Kidney glomerular epithelial cell (primary cell): ENCODE results near the gene FGFRL1.
A peak's percentile ranks its signal among the peaks of the same experiment; 100 is the strongest.

Experiments
- DNase-seq: peaks from one replicate; lab custom pipeline; 2025; lab: John Stamatoyannopoulos, UW

The FGFRL1 gene

DNA sequence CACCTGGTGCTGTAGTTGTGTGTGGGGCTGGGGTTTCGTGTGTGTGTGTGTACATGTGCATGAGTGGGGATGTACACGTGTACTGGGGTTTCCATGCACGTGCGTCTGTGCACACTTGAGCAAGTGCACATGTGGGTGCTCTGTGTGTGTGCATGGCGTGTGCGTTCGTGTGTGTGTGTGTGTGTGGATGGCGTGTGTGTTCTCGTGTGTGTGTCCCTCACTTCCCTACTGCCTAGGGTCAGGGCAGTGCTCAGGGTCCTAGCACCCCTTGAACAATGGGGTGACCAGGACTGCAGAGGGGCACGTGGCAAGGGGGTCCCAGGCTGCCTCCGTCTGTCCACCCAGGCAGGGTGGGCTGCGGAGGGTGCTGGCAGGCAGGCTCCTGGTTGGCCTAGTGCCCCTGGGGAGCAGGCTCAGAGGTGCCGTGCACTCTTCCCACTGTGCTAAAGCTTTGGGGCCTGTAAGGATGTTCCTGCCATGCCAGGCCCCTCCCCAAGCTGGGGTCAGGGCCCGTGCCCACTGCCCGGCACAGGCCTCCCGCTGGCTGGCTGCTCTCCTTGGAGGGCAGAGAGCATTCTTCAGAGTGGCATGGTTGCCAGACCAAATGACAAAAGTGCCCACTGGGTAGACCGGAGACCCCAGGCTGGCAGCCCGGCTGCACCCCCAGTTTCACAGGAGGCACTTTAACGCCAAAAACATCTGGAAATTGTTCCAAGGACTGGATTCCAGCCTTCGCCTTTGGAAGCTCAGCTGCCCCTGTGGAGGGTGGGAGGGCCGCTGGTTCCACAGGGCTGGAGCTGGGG is 29.1 kb downstream of the FGFRL1 start:
- no peak for DNase-seq

DNA sequence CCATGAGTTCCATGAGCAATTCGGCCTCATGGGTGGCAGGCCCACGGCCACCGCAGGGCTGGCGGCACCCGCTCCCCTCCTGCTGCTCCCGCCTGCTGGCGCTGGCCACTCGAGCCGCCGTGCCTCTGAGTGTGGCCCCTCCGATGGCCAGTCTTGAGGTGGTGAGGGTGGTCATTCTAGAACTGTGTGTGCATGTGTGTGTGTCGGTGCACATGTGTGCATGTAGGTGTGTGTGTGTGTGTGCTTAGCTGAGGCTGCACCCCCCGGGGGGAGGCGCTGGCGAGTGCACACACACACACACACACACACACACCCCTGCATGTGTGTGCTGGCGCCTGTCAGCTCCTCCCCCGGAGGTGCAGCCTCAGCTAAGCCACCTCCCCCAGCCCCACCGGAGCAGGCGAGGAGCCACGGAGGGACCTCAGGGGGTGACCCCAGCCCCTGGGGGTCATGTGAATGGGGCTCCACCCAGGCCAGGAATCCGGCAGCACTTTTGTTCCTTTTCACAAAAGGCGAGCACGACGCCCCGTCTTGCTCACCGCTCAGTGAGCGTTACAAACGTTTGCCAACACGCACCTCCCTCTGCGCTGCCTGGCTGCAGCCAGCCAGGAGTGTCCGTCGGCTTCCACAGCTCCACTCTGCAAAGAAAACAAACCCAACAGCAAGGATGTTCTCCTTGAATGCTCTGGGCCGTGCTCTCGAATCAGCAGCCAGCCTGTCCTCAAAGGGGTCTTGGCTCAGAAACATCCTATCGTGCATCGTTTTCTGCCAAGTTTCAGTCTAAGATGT is 29.9 kb downstream of the FGFRL1 start:
- DNase-seq: peak; percentile 61

DNA sequence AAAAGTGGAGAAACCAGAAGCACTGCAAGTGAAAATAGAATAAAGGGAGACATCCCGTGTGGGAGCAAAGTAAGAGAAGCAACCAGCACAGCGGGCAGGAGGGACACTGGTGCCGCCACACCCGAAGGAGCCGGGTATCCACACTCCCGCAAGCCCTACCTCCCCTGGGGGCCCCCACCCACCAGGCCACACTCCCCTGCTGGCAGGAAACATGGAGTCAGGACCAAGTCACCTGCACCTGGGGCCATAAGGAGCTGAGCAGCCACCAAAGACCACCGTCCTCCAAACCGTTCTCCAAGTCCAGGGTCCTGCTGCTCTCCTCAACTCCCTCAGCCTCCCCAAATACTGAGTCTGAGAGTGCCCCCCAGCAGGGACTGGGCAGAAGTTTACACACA is 30.5 kb downstream of the FGFRL1 start:
- DNase-seq: no peak

DNA sequence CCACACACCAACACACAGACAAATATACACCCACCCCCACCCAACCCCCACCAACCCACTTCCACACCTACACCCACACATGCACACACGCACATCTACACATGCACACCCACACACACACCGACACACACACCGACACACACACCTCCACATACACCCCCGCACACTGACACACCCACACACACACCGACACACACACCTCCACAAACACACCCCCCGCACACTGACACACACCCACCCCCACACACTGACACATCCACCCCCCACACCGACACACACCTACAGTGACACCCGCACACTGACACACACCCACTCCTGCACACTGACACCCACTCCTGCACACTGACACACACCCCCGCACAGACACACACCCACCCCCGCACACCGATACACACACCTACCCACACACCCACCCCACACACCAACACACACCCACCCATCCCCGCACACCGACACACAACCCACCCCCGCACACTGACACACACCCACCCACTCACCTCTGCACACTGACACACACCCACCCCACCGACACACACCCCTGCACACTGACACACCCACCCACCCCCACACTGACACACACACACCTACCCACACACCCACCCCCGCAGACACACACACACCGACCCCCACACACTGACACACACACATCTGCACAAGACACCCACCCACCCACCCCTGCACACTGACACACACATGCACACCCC is 31.1 kb downstream of the FGFRL1 start:
- DNase-seq: no peak

DNA sequence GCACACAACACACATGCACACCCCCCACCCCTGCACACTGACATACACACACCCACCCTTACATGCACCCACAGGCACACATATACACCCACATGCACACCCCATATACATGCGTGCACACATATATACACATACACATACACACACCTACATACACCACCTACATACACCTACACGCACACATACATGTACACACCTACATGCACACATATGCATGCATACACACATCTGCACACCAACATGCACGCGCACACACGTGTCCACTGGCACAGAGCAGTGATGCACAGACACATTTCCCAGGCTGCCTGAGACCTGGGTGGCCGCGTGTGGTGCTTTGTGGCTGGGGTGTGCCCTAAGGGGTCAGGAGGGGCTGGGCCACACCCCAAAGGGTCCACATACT is 31.7 kb downstream of the FGFRL1 start:
- DNase-seq: no peak

DNA sequence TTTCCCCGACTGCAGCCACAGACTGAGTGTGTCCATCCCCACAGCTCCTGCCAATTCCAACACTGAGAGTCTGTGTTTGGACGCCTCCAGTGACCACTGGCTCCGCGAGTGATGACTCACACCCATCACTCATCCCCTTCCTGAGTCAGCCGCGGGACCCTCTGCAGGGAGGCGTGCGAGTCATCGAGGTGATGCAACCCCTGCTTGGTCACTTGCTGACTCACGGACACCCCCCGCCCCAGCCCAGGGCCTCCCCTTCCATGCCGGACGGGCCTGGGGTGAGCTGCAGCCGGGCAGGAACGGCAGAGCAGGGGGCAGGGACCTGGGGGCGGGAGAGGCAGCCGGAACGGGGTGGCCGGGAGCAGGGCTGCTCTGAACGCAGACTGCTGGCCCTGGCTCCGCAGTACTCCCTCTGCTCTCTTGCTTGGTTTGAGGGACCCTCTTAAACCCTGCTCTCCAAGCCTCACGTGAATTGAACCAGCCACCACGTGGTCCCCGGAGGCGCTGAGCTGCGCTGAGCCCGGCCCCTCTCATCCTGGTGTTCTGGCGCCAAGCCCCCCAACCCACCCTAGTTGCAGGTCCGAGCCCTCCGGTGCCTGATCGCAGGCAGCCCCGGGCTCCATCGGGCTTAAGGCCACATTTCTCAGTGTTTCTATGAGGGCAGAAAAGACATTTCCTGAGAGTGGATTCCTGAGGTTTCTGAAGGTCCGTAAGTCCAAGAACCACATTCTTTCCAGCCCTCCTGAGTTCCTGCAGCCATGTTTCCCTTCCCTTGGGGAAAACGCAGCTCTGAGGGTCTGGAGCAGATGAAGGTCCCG is 32.4 kb downstream of the FGFRL1 start:
- DNase-seq: peak; percentile 97

DNA sequence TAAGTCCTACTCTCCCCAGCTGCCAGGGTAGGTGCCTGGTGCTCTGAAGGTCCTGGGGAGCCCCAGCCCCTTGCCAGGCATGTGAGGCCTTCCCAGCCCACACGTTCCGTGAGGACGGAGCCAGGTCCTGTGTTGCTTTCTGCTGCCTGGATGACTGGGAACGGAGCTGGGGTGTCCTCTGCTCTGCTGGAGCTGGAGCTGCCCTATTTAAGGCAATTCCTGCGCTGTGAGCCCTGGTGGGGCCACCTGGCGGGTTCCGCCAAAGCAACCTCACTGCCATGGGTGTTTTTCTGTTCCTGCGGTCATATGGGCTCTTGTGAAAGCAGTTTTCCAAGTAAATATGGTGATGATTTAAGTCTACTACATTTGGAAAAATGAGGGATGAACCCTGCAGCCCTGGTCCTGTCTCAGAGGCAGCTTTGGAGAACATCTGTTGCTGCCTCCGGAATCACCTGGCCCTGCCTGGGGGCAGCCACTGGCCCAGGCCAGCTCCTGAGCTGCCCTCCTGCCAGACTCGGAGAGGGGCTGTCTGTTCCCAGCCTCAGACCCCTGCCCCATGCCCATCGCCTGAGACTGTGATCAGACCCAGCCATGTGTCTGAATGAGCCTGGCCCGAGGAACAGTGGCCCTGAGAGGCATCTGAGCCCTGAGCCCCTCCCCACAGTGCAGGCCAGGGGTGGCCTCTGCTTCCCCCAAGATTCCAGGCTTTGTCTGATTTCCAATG is 33.2 kb downstream of the FGFRL1 start:
- no peak for DNase-seq

DNA sequence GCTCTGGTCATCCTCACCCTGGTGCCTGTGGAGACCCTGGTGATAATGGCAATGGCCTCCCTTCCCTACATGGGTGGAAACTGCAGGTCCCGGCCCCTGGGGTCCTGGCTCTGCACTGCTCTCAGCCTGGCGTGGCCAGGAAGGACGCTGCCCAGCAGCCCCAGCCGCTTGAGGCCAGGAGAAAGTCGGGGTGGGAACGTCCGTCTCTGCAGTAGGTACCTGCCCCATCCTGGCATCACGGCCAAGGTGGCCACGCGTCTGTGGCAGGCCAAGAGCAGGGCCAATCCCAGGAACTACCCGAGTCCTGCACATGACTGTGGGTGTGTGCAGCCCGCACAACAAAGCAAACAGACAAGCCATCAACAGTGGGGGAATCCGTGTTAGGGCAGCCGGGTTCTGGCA is 33.8 kb downstream of the FGFRL1 start:
- DNase-seq: no peak

DNA sequence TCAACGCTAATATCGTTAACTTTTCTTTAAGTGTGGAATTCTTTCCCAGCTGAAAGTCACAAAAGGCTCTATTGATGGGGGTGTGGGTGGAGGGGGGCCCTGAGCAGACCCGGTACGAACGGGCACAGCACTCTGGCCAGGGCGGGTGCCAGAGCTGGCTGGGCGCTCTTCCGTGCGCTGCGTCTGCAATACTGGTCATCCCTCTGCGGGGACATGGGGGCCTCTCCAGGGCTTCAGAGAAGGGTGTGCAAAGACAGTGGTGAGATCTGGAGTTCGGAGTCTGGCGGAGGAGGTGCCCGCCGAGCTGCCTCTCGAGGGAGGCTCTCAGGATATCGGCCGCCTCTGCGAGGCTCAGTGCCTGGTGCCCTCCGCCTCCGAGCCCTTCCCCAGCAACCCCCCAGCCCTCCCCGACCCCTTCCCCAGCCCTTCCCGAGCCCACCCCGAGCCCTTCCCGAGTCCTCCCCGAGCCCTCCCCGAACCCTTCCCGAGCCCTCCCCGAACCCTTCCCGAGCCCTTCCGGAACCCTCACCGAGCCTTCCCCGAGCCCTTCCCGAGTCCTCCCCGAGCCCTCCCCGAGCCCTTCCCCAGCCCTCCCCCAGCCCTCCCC is 34.3 kb downstream of the FGFRL1 start:
- no peak for DNase-seq

DNA sequence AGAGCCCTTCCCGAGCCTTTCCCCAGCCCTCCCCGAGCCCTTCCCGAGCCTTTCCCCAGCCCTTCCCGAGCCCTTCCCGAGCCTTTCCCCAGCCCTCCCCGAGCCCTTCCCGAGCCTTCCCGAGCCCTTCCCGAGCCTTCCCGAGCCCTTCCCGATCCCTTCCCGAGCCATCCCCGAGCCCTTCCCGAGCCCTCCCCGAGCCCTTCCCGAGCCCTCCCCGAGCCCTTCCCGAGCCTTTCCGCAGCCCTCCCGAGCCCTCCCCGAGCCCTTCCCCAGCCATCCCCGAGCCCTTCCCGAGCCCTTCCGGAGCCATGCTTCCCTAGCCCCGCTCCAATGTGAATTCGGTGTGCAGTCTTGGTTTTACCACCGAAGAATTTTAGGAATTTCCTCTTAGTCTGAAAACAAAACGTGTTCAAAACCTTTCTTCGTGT is 35.2 kb downstream of the FGFRL1 start:
- DNase-seq: peak; percentile 48

DNA sequence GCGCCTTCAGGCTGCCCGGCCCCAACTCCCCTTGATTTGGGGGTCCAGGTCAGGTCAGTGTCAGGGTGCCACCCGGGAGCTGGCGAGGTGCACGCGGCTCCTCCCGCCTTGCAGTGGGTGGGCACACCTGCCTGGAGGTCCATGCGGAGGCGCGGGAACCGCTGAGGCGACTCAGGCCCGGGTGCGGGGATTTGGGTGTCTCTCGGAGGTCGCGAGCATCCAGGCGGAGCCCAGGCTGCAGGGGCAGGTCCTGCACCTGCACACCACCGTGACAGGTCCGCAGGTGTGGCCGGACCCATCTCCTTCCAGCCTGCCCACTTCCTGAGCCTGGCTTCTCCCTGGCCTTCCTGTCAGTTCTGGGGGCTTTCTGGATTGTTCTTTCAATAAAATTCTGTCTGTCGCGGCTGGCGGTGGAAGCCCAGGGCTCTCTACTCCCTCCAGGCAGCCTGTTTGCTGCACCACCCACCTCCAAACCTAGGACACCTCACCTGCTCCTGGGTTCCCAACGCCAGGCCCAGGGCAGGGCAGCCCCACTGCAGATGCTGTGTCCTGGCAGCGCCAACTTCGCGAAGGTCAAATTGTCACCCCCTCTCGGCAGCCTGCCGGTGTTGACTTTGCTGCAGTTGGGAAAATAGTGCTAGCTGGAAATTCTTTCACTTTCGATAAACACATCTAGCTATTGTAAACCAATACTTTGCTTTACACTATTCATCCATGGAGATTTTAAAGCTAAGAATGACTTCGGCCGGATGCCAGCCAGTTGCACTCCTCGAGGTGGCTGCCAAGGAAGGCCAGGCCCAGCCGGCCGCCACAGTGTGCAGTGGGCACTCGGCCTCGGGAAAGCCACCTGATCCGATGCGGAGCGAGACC is 35.9 kb downstream of the FGFRL1 start:
- DNase-seq: no peak

DNA sequence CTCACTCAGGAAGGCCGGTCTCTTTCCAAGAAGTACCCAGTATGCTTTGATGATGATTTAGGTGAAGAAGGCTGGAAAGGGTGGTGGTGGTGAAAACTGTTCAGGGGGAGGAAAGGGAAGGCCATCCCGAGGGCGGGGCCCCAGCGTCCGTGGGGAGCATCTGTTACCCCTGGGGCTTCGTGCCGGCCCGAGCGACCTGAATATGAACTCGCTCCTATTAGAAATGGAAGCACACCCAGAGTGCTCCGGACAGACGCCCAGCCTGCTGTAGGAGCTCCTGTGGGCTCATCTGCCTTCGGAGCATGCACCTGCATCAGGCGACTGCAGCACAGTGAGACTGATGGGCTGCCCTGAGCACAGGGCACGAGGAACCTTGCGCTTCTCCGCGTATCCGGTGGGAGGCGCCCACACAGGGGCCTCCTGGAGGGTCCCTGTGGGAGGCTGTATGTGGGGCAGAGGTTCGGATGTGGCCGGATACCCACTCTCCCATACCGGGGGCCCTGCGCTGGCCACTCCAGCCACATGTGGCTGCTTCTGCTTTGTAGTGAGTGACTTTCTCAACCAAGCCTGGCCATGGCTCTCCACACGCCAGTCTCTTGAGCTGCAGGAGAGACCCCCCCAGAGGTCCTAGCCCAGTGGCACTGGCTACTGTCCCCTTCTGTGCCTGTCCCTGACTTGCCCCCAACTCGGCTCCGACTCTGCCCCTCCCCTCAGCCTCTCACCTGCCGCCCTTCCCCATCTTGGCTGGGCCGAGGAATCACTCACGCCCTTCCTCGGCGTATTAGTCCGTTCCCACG is 36.7 kb downstream of the FGFRL1 start:
- DNase-seq: no peak

DNA sequence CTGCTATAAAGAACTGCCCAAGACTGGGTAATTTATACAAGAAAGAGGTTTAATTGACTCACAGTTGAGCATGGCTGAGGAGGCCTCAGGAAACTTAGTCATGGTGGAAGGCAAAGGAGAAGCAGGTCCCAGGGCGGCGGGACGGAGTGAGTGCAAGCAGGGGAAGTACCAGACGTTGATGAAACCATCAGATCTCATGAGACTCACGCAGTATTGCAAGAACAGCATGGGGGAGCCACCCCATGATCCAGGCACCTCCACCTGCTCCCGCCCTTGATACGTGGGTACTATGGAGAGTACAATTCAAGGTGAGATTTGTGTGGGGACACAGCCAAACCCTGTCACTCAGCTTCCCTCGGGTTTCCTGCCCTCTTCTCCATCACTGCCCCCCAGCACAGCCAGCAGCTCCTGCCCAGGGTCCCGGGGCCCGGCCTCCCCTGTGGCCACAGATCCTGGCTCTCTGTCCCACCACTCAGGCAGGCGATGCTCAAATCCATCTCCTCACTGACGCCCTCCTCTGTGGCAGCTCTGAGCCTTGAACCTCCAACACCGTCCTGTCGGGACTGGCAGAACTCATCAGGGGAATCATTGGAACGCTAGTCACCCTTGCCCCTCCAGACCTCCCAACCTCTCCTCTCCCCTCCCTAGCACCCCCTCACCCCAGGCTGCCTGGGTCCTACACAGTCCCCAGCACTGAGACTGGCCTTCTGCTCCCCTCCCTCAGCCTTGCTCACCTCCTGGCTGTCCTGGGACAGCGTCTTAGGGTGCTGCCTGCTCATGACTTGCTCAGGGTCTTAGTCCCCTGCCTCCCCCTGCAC is 37.6 kb downstream of the FGFRL1 start:
- DNase-seq: no peak

DNA sequence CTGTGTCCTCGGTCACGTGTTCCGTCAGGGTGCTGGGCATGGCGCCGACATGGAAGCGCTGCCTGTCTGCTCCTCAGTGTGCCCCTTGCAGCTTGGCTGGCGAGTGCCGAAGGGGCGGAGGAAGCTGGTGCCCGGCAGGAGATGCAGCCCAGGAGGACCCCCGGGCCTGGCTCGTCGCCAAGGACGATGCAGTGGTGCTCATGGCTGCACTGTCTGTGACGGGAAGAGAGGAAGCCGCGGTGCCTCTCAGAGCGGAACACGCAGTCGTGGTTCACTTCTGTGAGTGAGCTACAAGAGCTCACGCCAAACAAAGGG is 38.1 kb downstream of the FGFRL1 start:
- DNase-seq: no peak

DNA sequence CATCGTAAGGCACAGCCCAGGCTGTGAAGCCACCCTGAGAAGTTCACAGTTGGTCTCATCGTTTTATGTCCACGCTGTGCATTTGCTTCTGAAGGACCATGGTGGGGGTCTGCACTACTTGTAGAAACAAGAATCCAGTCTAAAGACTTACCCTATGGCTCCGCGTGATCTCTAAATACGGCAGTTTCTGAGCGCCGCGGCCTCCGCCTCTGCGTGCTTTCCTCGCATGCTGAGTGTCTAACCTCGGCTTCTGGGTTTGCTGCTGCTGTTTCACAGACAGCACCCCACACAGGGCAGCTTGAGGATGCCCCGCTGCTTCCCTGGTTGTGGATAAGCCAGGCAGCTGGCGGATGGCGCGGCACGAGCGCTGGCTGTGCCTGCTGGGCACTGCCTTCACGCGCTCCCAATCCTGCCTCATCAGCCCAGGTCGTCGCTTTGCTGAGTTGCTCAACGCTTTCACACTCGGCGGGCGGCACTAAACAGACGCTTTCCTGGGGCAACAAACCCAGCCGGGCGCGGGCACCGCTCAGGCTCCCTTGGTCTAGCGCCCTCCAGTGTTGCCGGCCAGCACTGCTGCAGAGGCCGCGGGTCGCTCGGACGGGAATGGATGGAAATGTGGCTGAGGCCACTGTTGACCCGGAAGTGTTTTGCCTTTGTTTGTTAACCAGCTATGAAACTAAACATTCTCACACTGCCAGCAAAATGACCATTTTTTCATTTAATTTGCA is 39.2 kb downstream of the FGFRL1 start:
- DNase-seq: no peak

DNA sequence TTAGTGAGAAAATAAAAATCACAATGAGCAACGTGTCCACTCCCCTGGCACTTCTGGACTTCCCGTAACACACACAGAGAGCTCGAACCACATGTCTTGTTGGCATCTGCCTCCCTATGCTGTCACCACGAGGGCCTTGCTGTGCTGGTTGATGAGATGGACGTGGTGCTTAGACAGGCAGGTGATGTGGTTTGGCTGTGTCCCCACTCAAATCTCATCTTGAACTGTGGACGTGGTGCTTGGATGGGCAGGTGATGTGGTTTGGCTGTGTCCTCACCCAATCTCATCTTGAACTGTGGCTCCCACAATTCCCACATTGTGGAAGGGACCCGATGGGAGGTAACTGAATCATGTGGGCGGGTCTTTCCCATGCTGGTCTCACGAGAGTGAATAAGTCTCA is 40.0 kb downstream of the FGFRL1 start:
- no peak for DNase-seq

DNA sequence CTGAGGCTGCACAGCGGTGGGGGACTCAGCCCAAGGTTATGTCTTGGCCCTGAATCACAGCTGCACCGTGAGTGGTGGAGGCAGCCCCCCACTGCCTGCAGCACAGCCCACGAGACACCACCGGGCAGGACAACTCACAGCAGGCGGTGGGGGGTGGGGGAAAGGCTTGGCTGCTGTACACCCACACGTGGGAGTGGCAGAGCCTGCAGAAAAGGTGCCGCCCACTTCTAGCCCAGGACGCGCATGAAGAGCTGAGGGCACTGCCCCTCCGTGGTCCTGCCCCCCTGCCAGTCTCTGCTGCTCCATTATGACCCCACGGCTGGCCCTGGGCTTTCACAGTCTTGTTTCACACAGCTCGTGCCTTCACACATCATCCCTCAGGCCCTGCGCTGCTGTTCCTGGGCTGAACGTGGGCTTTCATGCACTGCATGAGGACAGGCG is 40.8 kb downstream of the FGFRL1 start:
- no peak for DNase-seq
